HG03469 (cell line): ENCODE data around the gene CASR.

Experiments used
- ATAC-seq: cut with Tn5 transposase; IDR thresholded peaks from one replicate; pipeline ENCODE4 v1.9.1; 2021; ENCODE audit warnings: mild to moderate bottlenecking, moderate library complexity, moderate number of reproducible peaks; ENCODE audit not compliant: unreplicated experiment

Gene CASR

GRCh38 chr3:122301063-122301462 is 117.6 kb downstream of the CASR start:
- ATAC-seq = no peak

GRCh38 chr3:122305818-122306621 is 122.6 kb downstream of the CASR start:
- ATAC-seq = no peak

DNA sequence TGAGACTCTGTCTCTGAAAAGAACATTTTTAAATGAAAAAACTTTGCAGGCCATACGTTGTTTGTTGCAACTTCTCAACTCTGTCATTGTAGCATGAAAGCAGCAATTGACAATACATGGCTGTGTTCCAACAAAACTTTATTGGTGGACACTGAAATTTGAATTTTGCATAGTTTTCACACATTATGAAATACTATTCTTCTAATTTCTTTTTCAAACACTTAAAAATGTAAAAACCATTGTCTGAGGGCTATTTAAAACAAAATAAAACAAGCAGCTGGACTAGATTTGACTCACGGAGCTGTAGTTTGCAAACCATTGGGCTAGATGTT is 123.1 kb downstream of the CASR start:
- ATAC-seq = no peak

- ATAC-seq = no peak
Observed at GRCh38 chr3:122307094-122307687, 123.7 kb downstream of the CASR start.

- no peak for ATAC-seq
Observed at GRCh38 chr3:122307976-122308375, 124.5 kb downstream of the CASR start.

DNA sequence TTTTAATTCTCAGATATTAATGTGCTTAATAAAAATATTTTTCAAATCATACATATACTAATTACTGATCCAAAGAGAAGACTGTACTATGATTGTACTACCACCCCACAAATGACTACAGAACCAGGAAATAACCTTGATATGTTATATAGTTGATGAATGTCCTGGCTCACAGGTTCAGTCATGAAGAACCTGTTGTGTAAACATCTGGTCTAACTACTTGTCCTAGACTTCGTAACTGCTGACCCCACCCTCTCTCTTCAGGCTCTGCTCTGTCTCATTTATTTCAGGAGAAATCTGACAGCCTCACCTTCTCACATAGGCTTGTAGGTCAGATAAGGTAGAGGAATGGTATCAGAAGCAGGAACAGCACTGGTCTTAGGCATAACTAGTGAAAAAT is 126.9 kb downstream of the CASR start:
- no peak for ATAC-seq

DNA sequence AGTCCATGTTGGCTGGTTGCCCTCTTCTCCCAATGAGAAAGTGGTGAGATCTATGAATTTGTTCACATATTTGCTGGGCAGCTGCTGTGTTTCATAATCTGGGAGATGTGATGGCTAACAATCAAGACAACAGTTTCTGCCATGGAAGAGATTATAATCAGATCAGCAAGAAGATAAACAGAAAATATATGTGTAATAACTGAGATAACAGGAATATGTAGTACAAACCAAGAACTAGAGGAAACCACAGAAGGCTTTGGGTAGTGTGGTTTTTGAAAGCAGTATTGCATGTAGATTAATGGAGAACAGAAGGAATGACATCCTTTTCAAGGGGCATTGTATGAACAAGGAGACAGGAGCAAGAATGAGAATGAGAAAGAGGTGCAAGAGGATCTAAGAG is 129.4 kb downstream of the CASR start:
- no peak for ATAC-seq

DNA sequence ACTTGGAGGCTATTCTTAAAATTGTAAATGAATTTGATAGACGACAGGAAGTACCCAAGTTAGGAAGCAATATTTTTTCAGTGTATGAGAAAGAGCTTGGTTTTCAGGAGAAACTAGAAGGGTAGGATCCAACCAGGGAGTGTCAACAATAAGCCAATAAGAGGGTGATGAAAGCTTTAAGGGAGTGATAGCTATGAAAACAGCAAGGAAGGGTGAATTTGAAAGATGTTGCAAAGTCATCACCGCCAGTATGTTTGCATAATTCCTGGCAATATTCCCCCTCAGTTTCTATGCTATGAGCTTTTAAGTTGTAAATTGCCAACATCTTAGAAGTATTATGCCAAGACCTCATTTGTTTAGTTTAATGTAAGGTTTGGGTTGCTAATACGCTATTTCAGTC is 129.8 kb downstream of the CASR start:
- ATAC-seq = no peak

GRCh38 chr3:122314228-122314876 is 130.9 kb downstream of the CASR start:
- ATAC-seq = no peak

DNA sequence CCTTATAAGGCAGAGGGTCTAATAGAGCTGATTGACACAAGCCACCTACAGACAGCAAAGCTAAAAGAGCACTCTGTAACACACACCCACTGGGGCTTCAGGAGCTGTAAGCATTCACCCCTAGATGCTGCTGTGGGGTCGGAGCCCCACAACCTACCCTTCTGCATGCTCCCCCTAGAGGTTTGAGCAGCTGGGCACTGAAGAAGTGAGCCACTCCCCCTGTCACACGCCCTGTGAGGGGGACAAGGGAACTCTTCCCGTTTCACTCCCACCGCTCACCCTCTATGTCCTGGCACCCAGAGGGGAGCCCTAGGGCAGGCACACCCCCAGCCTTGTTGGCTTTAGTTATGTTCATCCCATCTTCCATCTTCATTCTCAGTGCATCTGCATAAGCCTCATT is 132.2 kb downstream of the CASR start:
- no peak for ATAC-seq

GRCh38 chr3:122316368-122316767 is 132.9 kb downstream of the CASR start:
- ATAC-seq = no peak

DNA sequence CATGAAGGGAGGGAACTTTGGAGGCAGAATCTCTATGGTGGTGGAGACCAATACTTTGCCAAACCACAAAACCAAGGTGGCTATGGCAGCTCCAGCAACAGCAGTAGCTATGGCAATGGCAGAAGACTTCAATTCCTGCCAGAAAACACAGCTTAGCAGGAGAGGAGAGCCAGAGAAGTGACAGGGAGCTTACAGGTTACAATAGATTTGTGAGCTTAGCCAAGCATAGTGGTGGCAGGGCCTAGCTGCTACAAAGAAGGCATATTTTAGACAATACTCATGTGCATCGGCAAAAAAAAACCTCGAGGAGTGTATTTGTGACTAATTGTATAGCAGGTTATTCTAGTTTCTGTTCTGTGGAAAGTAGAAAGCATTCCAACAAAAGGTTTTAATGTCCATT is 135.2 kb downstream of the CASR start:
- ATAC-seq = no peak

DNA sequence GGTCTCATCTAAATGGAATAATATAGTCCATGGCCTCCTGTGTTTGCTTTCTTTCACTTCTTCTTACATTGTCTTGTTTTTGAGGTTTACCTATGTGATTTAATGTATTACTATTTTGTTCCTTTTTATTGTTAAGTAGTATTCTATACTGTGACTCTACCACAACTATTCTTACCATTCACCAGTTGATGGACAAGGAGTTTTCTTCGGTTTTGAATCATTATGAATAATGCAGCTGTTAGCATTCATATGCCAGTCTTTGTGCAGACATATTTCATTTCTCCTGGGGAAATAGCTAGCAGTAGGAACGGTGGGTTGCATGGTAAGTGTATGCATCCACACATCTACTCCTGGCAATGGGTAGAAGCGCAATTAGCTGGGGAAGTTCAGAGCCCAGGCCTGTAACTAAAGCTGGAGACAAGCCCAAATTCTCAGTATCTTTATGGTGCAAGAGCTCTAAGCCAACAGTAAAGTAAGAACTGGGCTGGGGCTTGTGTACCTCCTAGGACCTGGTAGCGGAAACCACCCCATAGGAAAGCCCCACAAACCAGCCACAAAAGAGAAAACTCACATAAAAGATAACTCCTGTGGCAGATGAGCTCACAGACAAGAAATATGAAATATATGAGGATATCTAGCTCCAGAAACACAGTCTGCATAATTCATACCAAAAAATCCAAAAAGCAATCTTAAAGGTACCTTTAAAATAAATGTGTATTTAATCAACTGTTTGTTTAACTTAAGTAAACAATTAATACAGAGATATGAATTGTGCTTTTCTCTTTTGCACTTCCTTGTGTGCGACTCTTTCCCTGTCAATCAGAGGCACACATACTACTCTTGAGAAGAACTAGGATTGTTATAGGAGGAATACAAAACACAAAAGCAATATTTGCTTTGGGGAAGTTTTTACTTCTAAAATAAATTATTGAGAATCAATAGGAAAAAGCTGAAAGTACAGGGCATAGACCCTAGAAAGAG is 138.9 kb downstream of the CASR start:
- no peak for ATAC-seq

DNA sequence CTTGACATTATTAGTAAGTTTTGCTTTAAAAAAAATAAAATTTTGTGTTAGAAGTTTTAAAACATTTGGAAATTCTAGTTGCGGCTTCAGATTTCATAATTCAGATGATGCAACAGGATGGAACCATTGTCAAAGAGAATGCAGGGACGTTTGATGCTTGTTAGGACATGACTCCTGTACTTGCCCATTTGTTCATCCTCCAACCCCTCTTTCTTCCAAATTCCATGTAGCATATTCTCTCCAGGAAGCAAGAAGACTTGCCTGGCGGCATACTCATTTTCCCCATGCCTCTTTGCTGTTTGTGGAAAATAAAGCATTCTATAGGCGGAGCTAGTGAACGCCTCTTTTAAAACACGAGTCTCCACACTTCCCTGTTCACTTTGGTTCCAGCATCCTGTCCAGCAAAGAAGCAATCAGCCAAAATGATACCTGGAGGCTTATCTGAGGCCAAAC is 141.4 kb downstream of the CASR start, which contains the start of gene CSTA:
TSS of gene CSTA (plus strand) at position 378 of the 453 bp plus-strand sequence. CDS start at position 423, 45 bp downstream.
- no peak for ATAC-seq

- no peak for ATAC-seq
Observed at GRCh38 chr3:122325769-122326168, 142.3 kb downstream of the CASR start.

DNA sequence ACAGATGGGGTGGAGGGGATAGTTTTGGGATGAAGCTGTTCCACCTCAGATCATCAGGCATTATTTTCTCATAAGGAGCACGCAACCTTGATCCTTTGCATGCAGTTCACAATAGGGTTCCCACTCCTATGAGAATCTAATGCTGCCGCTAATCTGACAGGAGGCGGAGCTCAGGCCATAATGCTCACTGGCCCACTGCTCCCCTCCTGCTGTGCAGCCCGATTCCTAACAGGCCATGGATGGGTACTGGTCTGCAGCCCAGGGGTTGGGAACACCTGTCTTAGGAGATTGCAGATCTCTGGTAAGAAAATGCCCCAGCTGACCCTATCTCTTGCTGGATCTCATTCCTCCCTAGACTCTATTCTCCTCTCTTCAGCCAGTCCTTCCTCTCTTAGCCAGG is 148.4 kb downstream of the CASR start:
- no peak for ATAC-seq

DNA sequence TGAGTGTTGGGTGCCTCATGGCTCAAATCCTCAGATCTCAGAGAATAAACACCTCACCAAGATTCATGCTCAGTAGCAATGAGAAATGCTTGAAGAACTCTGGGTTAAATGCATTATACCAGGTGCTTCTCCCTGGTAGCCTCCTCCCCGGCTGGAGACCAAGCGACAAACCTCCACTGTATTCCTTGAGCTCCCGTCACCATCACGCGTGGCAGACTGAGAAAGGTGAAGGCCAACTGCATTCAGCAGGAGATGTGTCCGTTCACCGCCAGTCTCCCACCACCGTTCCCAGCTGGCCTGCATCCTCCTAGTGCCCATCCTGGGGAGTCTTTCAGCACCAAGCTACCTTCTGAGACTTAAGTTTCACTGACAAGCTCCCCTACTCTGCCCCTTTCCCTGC is 149.1 kb downstream of the CASR start:
- no peak for ATAC-seq
